Endothelial cell of umbilical vein (primary cell): ENCODE results near the gene TBX18. TPM values are rescaled to one million over a fixed set of nuclear protein-coding genes. Genes with fewer than 3 reads are reported as not detected.

Experiments
- BruUV-seq: library from RNA; stranded (reverse); fragments of 400-500 nt; replicated peaks from 2 replicates; lab custom pipeline; 2021; lab: Mats Ljungman, UMichigan
- CTCF ChIA-PET: fragments of 300-600, 350-600 bp; sonication (Branson Sonifier 250); formaldehyde crosslinking; loops from one replicate; lab custom pipeline; 2021; ENCODE audit warnings: antibody characterized with exemption, inconsistent platforms; lab: Charles Lee
- POLR2A ChIA-PET: fragments of 300-600, 350-600 bp; sonication (Branson Sonifier 250); formaldehyde crosslinking; loops from one replicate; lab custom pipeline; 2021; ENCODE audit warnings: antibody characterized with exemption, inconsistent platforms; lab: Charles Lee
- DNase-seq: peaks from one replicate; pipeline ENCODE4 v3.0.0-alpha.2; 2011; ENCODE audit warnings: low read depth, low spot score
- FAIRE-seq: peaks from 2 replicates; lab custom pipeline; 2011; peaks lifted over from hg19 to GRCh38; lab: Jason Lieb, UNC
- H2AFZ ChIP-seq: 2 replicates; pipeline ENCODE4 v1.6.0; 2012; ENCODE audit warnings: low read depth, low read length, control low read depth, inconsistent platforms
- H3K27ac ChIP-seq: 2 replicates; pipeline ENCODE4 v1.5.1; 2011; ENCODE audit warnings: low read depth, mild to moderate bottlenecking, control low read depth, low read length, moderate library complexity; ENCODE audit not compliant: insufficient read depth
- H3K27me3 ChIP-seq, 2 experiments: 2 replicates each; pipeline versions ENCODE4 v1.6.0 to v1.6.1; 2011; ENCODE audit warnings: low read length in 2 of 2, mixed read lengths in 1 of 2; ENCODE audit not compliant: control insufficient read depth in 2 of 2, insufficient read depth in 2 of 2
- H3K36me3 ChIP-seq, 2 experiments: 2 replicates in 1 of 2; 3 replicates in 1 of 2; pipeline ENCODE4 v1.5.1; 2011; ENCODE audit warnings: low read length in 2 of 2, mild to moderate bottlenecking in 1 of 2, moderate library complexity in 1 of 2; ENCODE audit not compliant: control insufficient read depth in 2 of 2, insufficient read depth in 2 of 2; ENCODE audit errors: extremely low read depth in 1 of 2
- H3K4me1 ChIP-seq: 3 replicates; pipeline ENCODE4 v1.5.1; 2011; ENCODE audit warnings: mild to moderate bottlenecking, low read length; ENCODE audit not compliant: control insufficient read depth, insufficient read depth; ENCODE audit errors: extremely low read depth
- H3K4me2 ChIP-seq: 2 replicates; pipeline ENCODE4 v1.6.1; 2011; ENCODE audit warnings: low read length, control low read depth, mixed read lengths; ENCODE audit not compliant: insufficient read depth
- H3K4me3 ChIP-seq, 3 experiments: fragments of 200-600 bp in 1 of 3; sonication (generic), shearing (Covaris generic) in 1 of 3; replicated peaks in 1 of 3; 2 replicates each; pipeline ENCODE4 v1.5.1; 2011 to 2016; ENCODE audit warnings: control low read depth in 3 of 3, low read length in 3 of 3, mild to moderate bottlenecking in 2 of 3, inconsistent platforms in 1 of 3, low read depth in 1 of 3, moderate library complexity in 1 of 3; ENCODE audit not compliant: insufficient read depth in 1 of 3
- H3K79me2 ChIP-seq: 2 replicates; pipeline ENCODE4 v1.6.0; 2012; ENCODE audit warnings: low read length, inconsistent platforms; ENCODE audit not compliant: control insufficient read depth, insufficient read depth
- H3K9ac ChIP-seq: replicated peaks from 2 replicates; pipeline ENCODE3; 2011; ENCODE audit warnings: low read length, control low read depth; ENCODE audit not compliant: insufficient read depth; ENCODE audit errors: extremely low read depth
- H3K9me1 ChIP-seq: replicated peaks from 3 replicates; pipeline ENCODE4 v1.6.0; 2011; ENCODE audit warnings: mild to moderate bottlenecking, low read length; ENCODE audit not compliant: control insufficient read depth, insufficient read depth; ENCODE audit errors: extremely low read depth
- H3K9me3 ChIP-seq: replicated peaks from 2 replicates; pipeline ENCODE4 v1.5.1; 2012; ENCODE audit warnings: low read length, inconsistent platforms; ENCODE audit not compliant: control insufficient read depth, insufficient read depth
- H4K20me1 ChIP-seq: replicated peaks from 2 replicates; pipeline ENCODE3; 2011; ENCODE audit warnings: mild to moderate bottlenecking, low read length; ENCODE audit not compliant: control insufficient read depth, insufficient read depth; ENCODE audit errors: extremely low read depth
- EZH2 ChIP-seq: IDR thresholded peaks from 2 replicates; pipeline ENCODE4 v1.6.1; 2012; ENCODE audit warnings: borderline replicate concordance, low read depth, mild to moderate bottlenecking, moderate library complexity, low read length, inconsistent platforms; ENCODE audit not compliant: severe bottlenecking
- FOS ChIP-seq: IDR thresholded peaks from 2 replicates; pipeline ENCODE4 v1.6.1; 2011; ENCODE audit warnings: mild to moderate bottlenecking, low read length, moderate library complexity, borderline replicate concordance; ENCODE audit not compliant: insufficient read depth
- GATA2 ChIP-seq: IDR thresholded peaks from 2 replicates; pipeline ENCODE4 v1.7.0; 2011; ENCODE audit warnings: low read depth, mild to moderate bottlenecking, moderate library complexity, mixed read lengths, low read length; ENCODE audit not compliant: insufficient read length, insufficient read depth
- JUN ChIP-seq: IDR thresholded peaks from 2 replicates; pipeline ENCODE4 v1.6.1; 2011; ENCODE audit warnings: borderline replicate concordance, low read depth; ENCODE audit not compliant: insufficient read length, insufficient read depth
- MYC ChIP-seq: IDR thresholded peaks from one replicate; pipeline ENCODE4 v1.6.1; 2011; ENCODE audit warnings: mild to moderate bottlenecking, low read depth, low read length
- POLR2A ChIP-seq: IDR thresholded peaks from 2 replicates; pipeline ENCODE4 v1.6.1; 2012; ENCODE audit warnings: low read depth, mild to moderate bottlenecking, control low read depth, low read length
- POLR2AphosphoS5 ChIP-seq: IDR thresholded peaks from 2 replicates; pipeline ENCODE4 v1.6.1; 2012; ENCODE audit warnings: low read depth, mild to moderate bottlenecking, control low read depth, low read length, moderate library complexity; ENCODE audit not compliant: insufficient read depth
- dilution Hi-C: fragments of 300-500 bp; cut with MboI; formaldehyde crosslinking; loops from one replicate; pipeline ENCODE4 v1.15.0; 2019; ENCODE audit warnings: low sequenced_read_pairs; ENCODE audit not compliant: extremely low pct_ligation_motif_present
- intact Hi-C: fragments of 100-400 bp; cut with micrococcal nuclease; formaldehyde crosslinking; loops from one replicate; pipeline ENCODE4 v1.10.0; 2022
- polyA plus RNA-seq, 4 experiments: library from polyadenylated mRNA; depleted of rRNA in 3 of 4; stranded (reverse) in 3 of 4; unstranded in 1 of 4; fragments of >200 nt; gene quantifications; 2 replicates each; pipeline versions ENCODE4 v1.2.1 to v1.2.3, GENCODE V29; 2011 to 2012; ENCODE audit warnings: missing spikeins in 1 of 4
- total RNA-seq: library from RNA; stranded (reverse); gene quantifications from 2 replicates; pipeline ENCODE4 v1.2.3, GENCODE V29; 2021
- TF ChIP-seq, protein P1 (sequence below): IDR thresholded peaks from 2 replicates; pipeline ENCODE4 v1.6.1; 2011; ENCODE audit not compliant: insufficient read depth, insufficient read length
- TF ChIP-seq, protein P2 (sequence below), 2 donors: IDR thresholded peaks; 1 replicate in 1 of 2; 2 replicates in 1 of 2; pipeline ENCODE4 v1.5.1; 2011; ENCODE audit warnings: low read length in 2 of 2, mild to moderate bottlenecking in 2 of 2, moderate library complexity in 2 of 2, control low read depth in 1 of 2, inconsistent platforms in 1 of 2, low read depth in 1 of 2; ENCODE audit not compliant: insufficient read depth in 1 of 2; ENCODE audit errors: extremely low read depth in 1 of 2

Gene TBX18
- total and polyA plus RNA-seq, 2 donors (not counting 3 experiments of a cell fraction or from before 2014, with no cell fraction given): 28.4 to 60.5 TPM

DNA sequence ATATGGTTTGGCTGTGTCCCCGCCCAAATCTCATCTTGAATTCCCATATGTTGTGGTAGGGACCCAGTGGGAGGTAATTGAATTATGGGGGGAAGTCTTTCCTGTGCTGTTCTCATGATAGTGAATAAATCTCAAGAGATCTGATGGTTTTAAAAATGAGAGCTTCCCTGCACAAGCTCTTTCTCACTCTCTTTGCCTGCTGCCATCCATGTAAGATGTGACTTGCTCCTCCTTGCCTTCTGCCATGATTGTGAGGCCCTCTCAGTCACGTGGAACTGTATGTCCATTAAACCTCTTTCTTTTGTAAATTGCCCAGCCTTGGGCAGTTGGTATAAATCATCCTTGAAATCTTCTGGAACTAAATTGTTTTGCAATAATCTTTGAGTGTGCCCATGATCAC is 31.9 kb upstream of the TBX18 start:
- FAIRE-seq: no peak

More for the DNA sequence above, 31.9 kb upstream of the TBX18 start:
- BruUV-seq: no TSS peak
- POLR2A ChIA-PET: no interaction called here
- Histone ChIP-seq H3K9ac (no peak overlapping the region), H3K4me2 (no peak overlapping the region), H3K79me2 (no peaks in the 10 kb centered on the region), H3K4me3 (no peak overlapping the region), H3K4me1 (peaks cover 33% of the 10 kb centered on the region), H3K9me3 (no peaks in the 10 kb centered on the region), H3K36me3 (no peaks in the 10 kb centered on the region), H2AFZ (no peak overlapping the region), H3K9me1 (no peaks in the 10 kb centered on the region), H4K20me1 (no peaks in the 10 kb centered on the region), H3K27ac (no peak overlapping the region), H3K27me3 (no peaks in the 10 kb centered on the region)
- DNase-seq: no peak
- no peak for TF ChIP-seq JUN
- no peak for TF ChIP-seq POLR2A
- no peak for TF ChIP-seq EZH2
- no peak for TF ChIP-seq MYC
- TF ChIP-seq FOS: no peak
- no peak for TF ChIP-seq POLR2AphosphoS5
- no peak for TF ChIP-seq GATA2
- TF ChIP-seq, protein P1, sequence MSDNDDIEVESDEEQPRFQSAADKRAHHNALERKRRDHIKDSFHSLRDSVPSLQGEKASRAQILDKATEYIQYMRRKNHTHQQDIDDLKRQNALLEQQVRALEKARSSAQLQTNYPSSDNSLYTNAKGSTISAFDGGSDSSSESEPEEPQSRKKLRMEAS: no peak
- TF ChIP-seq, protein P2, sequence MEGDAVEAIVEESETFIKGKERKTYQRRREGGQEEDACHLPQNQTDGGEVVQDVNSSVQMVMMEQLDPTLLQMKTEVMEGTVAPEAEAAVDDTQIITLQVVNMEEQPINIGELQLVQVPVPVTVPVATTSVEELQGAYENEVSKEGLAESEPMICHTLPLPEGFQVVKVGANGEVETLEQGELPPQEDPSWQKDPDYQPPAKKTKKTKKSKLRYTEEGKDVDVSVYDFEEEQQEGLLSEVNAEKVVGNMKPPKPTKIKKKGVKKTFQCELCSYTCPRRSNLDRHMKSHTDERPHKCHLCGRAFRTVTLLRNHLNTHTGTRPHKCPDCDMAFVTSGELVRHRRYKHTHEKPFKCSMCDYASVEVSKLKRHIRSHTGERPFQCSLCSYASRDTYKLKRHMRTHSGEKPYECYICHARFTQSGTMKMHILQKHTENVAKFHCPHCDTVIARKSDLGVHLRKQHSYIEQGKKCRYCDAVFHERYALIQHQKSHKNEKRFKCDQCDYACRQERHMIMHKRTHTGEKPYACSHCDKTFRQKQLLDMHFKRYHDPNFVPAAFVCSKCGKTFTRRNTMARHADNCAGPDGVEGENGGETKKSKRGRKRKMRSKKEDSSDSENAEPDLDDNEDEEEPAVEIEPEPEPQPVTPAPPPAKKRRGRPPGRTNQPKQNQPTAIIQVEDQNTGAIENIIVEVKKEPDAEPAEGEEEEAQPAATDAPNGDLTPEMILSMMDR (IDR thresholded peaks at IDR 0.05; ENCODE audit: extremely low read depth in 1 of 2, insufficient read depth in 1 of 2, low read depth in 1 of 2, low read length in 2 of 2): no peak
- CTCF ChIA-PET: interaction anchor here (1.2 to 1.3 kb wide), 2 partner anchors 17 to 21 kb away, joined by 4 to 5 read pairs; no protein-coding TSS in a partner anchor
- dilution Hi-C loops: no loop called here
- intact Hi-C loops: no loop called here
